Measurements from ENCODE around the gene KRTAP27-1. TPM values are rescaled to one million over a fixed set of nuclear protein-coding genes. Genes with fewer than 3 reads are reported as not detected.

Gene KRTAP27-1
- total RNA-seq, 6 experiments from 2014 or later = not detected

- Histone ChIP-seq H3K4me3 (no peak overlapping the region), H3K27me3 (no peaks in the 10 kb centered on the region), H3K27ac (no peak overlapping the region), H3K36me3 (no peaks in the 10 kb centered on the region), H3K4me1 (no peaks in the 10 kb centered on the region), H3K9me3 (no peaks in the 10 kb centered on the region)
- intact Hi-C loops (cut with DNase I) = no loop called here
- TF ChIP-seq CTCF (IDR thresholded peaks at IDR 0.05) = no peak
- no peak for TF ChIP-seq POLR2A (IDR thresholded peaks at IDR 0.05)
- ATAC-seq = no peak
- 44% methylated on average over 1 of the region's 1 CpG for WGBS (ENCODE audit: insufficient coverage, low coverage, low lambda C conversion rate, missing lambda C conversion rate)
- no peak for DNase-seq
Observed at GRCh38 chr21:30354308-30355005, 17.0 kb upstream of the KRTAP27-1 start.

GRCh38 chr21:30351534-30351933 lies 14.0 kb upstream of the KRTAP27-1 start:
- DNase-seq (no peak), ATAC-seq (no peak)
- intact Hi-C loops (cut with DNase I) = no loop called here
- H3K27ac ChIP-seq = no peak overlapping the region
- no peak overlapping the region for H3K4me3 ChIP-seq
- H3K9me3 ChIP-seq = no peaks in the 10 kb centered on the region
- H3K4me1 ChIP-seq = no peaks in the 10 kb centered on the region
- H3K27me3 ChIP-seq = no peaks in the 10 kb centered on the region
- TF ChIP-seq CTCF (IDR thresholded peaks at IDR 0.05) = no peak
- TF ChIP-seq POLR2A (IDR thresholded peaks at IDR 0.05) = no peak
- H3K36me3 ChIP-seq = no peaks in the 10 kb centered on the region
- 83% methylated on average over 1 of the region's 1 CpG for WGBS (ENCODE audit: insufficient coverage, low coverage, low lambda C conversion rate, missing lambda C conversion rate)

GRCh38 chr21:30349572-30349971 lies 12.1 kb upstream of the KRTAP27-1 start:
- DNase-seq = no peak
- WGBS (ENCODE audit: insufficient coverage, low coverage, low lambda C conversion rate, missing lambda C conversion rate) = 18% methylated on average over 3 of the region's 3 CpGs
- H3K27ac ChIP-seq = no peak overlapping the region
- no peak for ATAC-seq
- no peaks in the 10 kb centered on the region for H3K9me3 ChIP-seq
- no peak overlapping the region for H3K4me3 ChIP-seq
- H3K36me3 ChIP-seq = no peaks in the 10 kb centered on the region
- H3K27me3 ChIP-seq = no peaks in the 10 kb centered on the region
- intact Hi-C loops (cut with DNase I) = loop anchor here (10.0 kb wide), 1 partner anchor 735 kb away; no protein-coding TSS in a partner anchor
- no peaks in the 10 kb centered on the region for H3K4me1 ChIP-seq
- no peak for TF ChIP-seq CTCF (IDR thresholded peaks at IDR 0.05)
- no peak for TF ChIP-seq POLR2A (IDR thresholded peaks at IDR 0.05)

- WGBS (ENCODE audit: insufficient coverage, low coverage, low lambda C conversion rate, missing lambda C conversion rate) = 20% methylated on average over 1 of the region's 4 CpGs
- intact Hi-C loops (cut with DNase I) = loop anchor here (10.0 kb wide), 1 partner anchor 736 kb away; no protein-coding TSS in a partner anchor
- no peak within 1 kb of the TSS for H3K27ac ChIP-seq
Observed at GRCh38 chr21:30348506-30348905, 11.0 kb upstream of the KRTAP27-1 start, which contains the start of gene KRTAP23-1. KRTAP23-1 (minus strand) TSS chr21:30348606; CDS start chr21:30348606, 0 bp downstream.

More at GRCh38 chr21:30348506-30348905, 11.0 kb upstream of the KRTAP27-1 start, which contains the start of gene KRTAP23-1:
- Histone ChIP-seq H3K4me3 (no peak within 1 kb of the TSS), H3K9me3 (no peaks in the 10 kb centered on the region), H3K27me3 (no peaks in the 10 kb centered on the region), H3K4me1 (no peaks in the 10 kb centered on the region), H3K36me3 (no peaks in the 10 kb centered on the region)
- TF ChIP-seq POLR2A (IDR thresholded peaks at IDR 0.05) (no peak), CTCF (IDR thresholded peaks at IDR 0.05) (no peak)
- no peak for DNase-seq
- no peak for ATAC-seq
